Skeletal muscle tissue (tissue), 4 donors: ENCODE results near the gene FYTTD1. TPM values are rescaled to one million over a fixed set of nuclear protein-coding genes. Genes with fewer than 3 reads are reported as not detected.

ENCODE experiments used
- H3K27ac ChIP-seq: one replicate; pipeline ENCODE4 v1.7.0; 2013; ENCODE audit warnings: mild to moderate bottlenecking, low read depth, low read length, inconsistent platforms
- H3K27me3 ChIP-seq, 3 donors: one replicate each; pipeline ENCODE4 v1.7.0; 2013; ENCODE audit warnings: low read length in 3 of 3; ENCODE audit not compliant: control insufficient read depth in 3 of 3, insufficient read depth in 3 of 3
- H3K36me3 ChIP-seq, 3 donors: one replicate each; pipeline ENCODE4 v1.7.0; 2013; ENCODE audit warnings: low read length in 3 of 3; ENCODE audit not compliant: control insufficient read depth in 3 of 3, insufficient read depth in 3 of 3
- H3K4me1 ChIP-seq, 3 donors: one replicate each; pipeline ENCODE4 v1.7.0; 2013; ENCODE audit warnings: low read length in 3 of 3, mild to moderate bottlenecking in 3 of 3; ENCODE audit not compliant: control insufficient read depth in 3 of 3, insufficient read depth in 3 of 3
- H3K4me3 ChIP-seq, 3 donors: one replicate each; pipeline ENCODE4 v1.7.0; 2013; ENCODE audit warnings: low read length in 3 of 3
- H3K9ac ChIP-seq, 3 donors: one replicate each; pipeline ENCODE4 v1.7.0; 2013; ENCODE audit warnings: low read length in 3 of 3, mild to moderate bottlenecking in 3 of 3, moderate library complexity in 2 of 3, low read depth in 1 of 3
- H3K9me3 ChIP-seq, 3 donors: one replicate each; pipeline ENCODE4 v1.7.0; 2013; ENCODE audit warnings: low read length in 3 of 3; ENCODE audit not compliant: control insufficient read depth in 3 of 3
- total RNA-seq: library from RNA; depleted of rRNA; stranded (reverse); fragments of >200 nt; gene quantifications from one replicate; pipeline ENCODE4 v1.2.3, GENCODE V29; 2014
- donor health status: Osteomylitis.

The FYTTD1 gene
- total RNA-seq, 1 donor from 2014 or later, result 22.4 TPM

GRCh38 chr3:197800379-197800778, 50.7 kb downstream of the FYTTD1 start:
- Histone ChIP-seq H3K36me3 (no peaks in the 10 kb centered on the region), H3K9me3 (no peaks in the 10 kb centered on the region), H3K4me3 (no peak overlapping the region), H3K9ac (no peak overlapping the region), H3K4me1 (peaks cover 6 to 19% (median 16%) of the 10 kb centered on the region in 3 donors), H3K27ac (no peak overlapping the region), H3K27me3 (no peaks in the 10 kb centered on the region)

DNA sequence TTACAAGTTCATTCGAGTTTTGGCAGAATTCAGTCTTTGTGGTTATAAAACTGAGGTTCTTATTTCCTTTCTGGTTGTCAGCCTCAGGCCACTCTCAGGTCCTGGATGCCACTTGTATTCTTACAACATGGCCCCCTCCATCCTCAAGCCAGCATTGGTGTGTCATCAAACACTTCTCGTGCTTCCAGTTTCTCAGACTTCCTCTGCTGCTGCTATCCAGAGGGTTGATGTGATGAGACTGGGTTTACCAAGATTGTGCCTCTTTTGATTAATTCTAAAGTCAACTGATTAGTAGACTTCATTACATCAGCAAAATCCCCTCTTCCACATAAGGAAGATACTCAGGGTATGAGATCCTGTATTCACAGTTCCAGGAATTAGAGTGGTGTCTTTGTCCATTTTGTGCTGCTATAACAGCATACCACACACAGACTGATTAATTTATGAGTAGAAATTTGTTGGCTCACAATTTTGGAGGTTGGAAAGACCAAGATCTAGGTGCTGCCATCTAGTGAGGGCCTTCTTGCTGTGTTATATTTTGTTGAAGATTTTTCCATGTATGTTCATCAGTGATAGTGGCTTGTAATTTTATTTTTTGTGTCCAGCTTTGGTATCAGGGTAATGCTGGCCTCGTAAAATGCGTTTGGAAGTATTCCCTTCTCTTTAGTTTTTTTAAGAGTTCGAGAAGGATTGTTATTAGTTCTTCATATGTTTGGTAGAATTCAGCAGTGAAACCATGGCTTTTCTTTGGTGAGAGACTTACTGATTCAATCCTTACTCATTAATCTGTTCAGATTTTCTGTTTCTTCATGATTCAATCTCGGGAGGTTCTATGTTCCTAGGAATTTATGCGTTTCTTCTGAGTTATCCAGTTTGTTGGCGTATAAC, 52.5 kb downstream of the FYTTD1 start:
- H3K27me3 ChIP-seq, result no peaks in the 10 kb centered on the region
- H3K4me1 ChIP-seq, result peaks cover 6 to 19% (median 16%) of the 10 kb centered on the region in 3 donors
- H3K9ac ChIP-seq, result no peak overlapping the region
- H3K36me3 ChIP-seq, result no peaks in the 10 kb centered on the region
- H3K4me3 ChIP-seq, result no peak overlapping the region
- H3K27ac ChIP-seq, result no peak overlapping the region
- no peaks in the 10 kb centered on the region for H3K9me3 ChIP-seq

GRCh38 chr3:197802779-197803459, 53.2 kb downstream of the FYTTD1 start:
- Histone ChIP-seq H3K9me3 (no peaks in the 10 kb centered on the region), H3K4me3 (no peak overlapping the region), H3K27ac (no peak overlapping the region), H3K27me3 (no peaks in the 10 kb centered on the region), H3K36me3 (no peaks in the 10 kb centered on the region), H3K4me1 (peaks cover 6 to 19% (median 16%) of the 10 kb centered on the region in 3 donors), H3K9ac (no peak overlapping the region)

GRCh38 chr3:197804511-197804910, 54.8 kb downstream of the FYTTD1 start:
- Histone ChIP-seq H3K9me3 (no peaks in the 10 kb centered on the region), H3K36me3 (no peaks in the 10 kb centered on the region), H3K27ac (no peak overlapping the region), H3K9ac (no peak overlapping the region), H3K4me3 (no peak overlapping the region), H3K27me3 (no peaks in the 10 kb centered on the region), H3K4me1 (peaks cover 7 to 22% (median 7%) of the 10 kb centered on the region in 3 donors)

- H3K27me3 ChIP-seq, result no peaks in the 10 kb centered on the region
- H3K9me3 ChIP-seq, result no peaks in the 10 kb centered on the region
- H3K27ac ChIP-seq, result no peak overlapping the region
- no peaks in the 10 kb centered on the region for H3K36me3 ChIP-seq
- H3K4me1 ChIP-seq, result peaks cover 7 to 20% (median 8%) of the 10 kb centered on the region in 3 donors
- no peak overlapping the region for H3K9ac ChIP-seq
- H3K4me3 ChIP-seq, result no peak overlapping the region
These were observed 58.4 kb downstream of the FYTTD1 start for GRCh38 chr3:197807969-197808587.

- Histone ChIP-seq H3K27ac (no peak overlapping the region), H3K27me3 (no peaks in the 10 kb centered on the region), H3K9ac (no peak overlapping the region), H3K4me1 (peaks cover 7 to 20% (median 8%) of the 10 kb centered on the region in 3 donors), H3K36me3 (no peaks in the 10 kb centered on the region), H3K9me3 (no peaks in the 10 kb centered on the region), H3K4me3 (no peak overlapping the region)
These were observed 59.8 kb downstream of the FYTTD1 start for GRCh38 chr3:197809356-197810020.

- H3K27ac ChIP-seq, result no peak overlapping the region
- H3K36me3 ChIP-seq, result no peaks in the 10 kb centered on the region
- no peaks in the 10 kb centered on the region for H3K27me3 ChIP-seq
- H3K4me1 ChIP-seq, result peaks cover 7 to 20% (median 8%) of the 10 kb centered on the region in 3 donors
- no peak overlapping the region for H3K9ac ChIP-seq
- H3K9me3 ChIP-seq, result no peaks in the 10 kb centered on the region
- no peak overlapping the region for H3K4me3 ChIP-seq
These were observed 61.2 kb downstream of the FYTTD1 start for GRCh38 chr3:197810901-197811300.

DNA sequence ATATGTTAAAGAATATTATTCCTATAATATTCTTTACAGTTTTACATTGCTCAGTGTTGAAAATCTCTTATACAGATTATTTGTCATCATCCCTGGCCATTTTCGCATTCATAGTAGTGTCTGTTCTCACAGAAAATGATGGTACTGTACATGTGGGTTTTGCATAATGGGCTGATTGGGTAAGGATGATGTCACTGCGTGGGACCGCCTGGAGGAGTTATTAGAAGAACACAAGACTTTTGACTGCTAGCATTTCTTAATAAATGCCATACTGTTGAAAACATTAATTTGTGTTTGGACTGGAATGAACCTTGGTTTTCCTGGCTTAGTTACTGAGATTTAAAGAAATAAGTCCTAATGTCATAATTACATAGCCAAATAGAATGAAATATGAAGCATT, 61.7 kb downstream of the FYTTD1 start:
- peaks cover 7 to 20% (median 8%) of the 10 kb centered on the region in 3 donors for H3K4me1 ChIP-seq
- no peaks in the 10 kb centered on the region for H3K27me3 ChIP-seq
- H3K4me3 ChIP-seq, result no peak overlapping the region
- no peaks in the 10 kb centered on the region for H3K36me3 ChIP-seq
- H3K9ac ChIP-seq, result no peak overlapping the region
- no peak overlapping the region for H3K27ac ChIP-seq
- no peaks in the 10 kb centered on the region for H3K9me3 ChIP-seq

GRCh38 chr3:197814372-197814771, 64.7 kb downstream of the FYTTD1 start:
- H3K27ac ChIP-seq, result no peak overlapping the region
- no peaks in the 10 kb centered on the region for H3K27me3 ChIP-seq
- no peak overlapping the region for H3K9ac ChIP-seq
- no peaks in the 10 kb centered on the region for H3K9me3 ChIP-seq
- H3K4me1 ChIP-seq, result peaks cover 0 to 7% (median 5%) of the 10 kb centered on the region in 3 donors
- H3K4me3 ChIP-seq, result no peak overlapping the region
- no peaks in the 10 kb centered on the region for H3K36me3 ChIP-seq
